Forelimb muscle (tissue), 1 donor: ENCODE measurements around the gene ZNF333. TPM values are rescaled to one million over a fixed set of nuclear protein-coding genes. Genes with fewer than 3 reads are reported as not detected.
"Not testable (repeated sequence)": the region's sequence is repeated elsewhere in the genome, so short reads cannot be mapped to it uniquely, and the experiment has no call there.

ENCODE experiments used
- DNase-seq: peaks from one replicate; pipeline ENCODE4 v3.0.0-alpha.2; 2013; ENCODE audit warnings: low read depth
- polyA plus RNA-seq: library from polyadenylated mRNA; unstranded; fragments of 120-200 nt; gene quantifications from one replicate; pipeline ENCODE4 v1.2.1, GENCODE V29; 2013; ENCODE audit not compliant: insufficient read length

The ZNF333 gene
- polyA plus RNA-seq, 1 donor: 22.0 TPM

DNA sequence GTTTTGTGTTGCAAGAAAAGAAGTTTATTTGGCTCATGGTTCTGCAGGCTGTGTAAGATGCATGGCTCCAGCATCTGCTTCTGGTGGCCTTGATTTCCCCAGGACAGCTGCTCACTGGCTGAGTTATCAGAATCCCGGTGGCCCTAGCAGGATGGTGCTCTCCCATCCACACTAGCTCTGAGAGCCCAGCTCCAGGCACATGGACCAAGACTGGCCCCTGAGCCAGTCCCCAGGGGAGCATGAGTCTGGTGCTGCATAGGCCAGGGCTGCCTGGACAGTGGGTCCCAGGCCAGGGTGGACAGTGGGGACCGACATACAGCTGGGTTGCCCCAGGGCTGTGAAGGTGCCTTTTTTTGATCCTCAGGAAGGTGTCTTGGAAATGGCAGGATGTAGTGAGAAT is 78.2 kb downstream of the ZNF333 start:
- DNase-seq: no peak

DNA sequence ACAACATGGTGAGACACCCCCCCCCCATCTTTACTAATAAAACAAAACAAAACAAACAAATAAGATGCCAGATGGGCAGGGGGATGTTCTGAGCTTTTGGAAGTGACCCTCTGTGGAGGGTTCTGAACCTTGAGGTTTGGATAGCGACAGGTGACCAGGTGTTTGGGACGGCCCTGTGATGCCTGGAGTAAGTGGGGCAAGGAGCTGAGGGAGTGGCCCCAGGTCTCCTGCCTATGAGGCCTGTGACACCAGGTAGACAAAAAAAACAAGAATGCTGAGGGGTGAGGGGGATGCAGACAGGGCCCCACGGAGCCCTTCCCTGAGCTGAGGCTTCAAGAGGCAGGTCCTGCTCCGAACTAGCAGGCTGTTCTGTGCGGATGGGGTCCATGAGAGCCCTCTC is 79.4 kb downstream of the ZNF333 start:
- DNase-seq: no peak

DNA sequence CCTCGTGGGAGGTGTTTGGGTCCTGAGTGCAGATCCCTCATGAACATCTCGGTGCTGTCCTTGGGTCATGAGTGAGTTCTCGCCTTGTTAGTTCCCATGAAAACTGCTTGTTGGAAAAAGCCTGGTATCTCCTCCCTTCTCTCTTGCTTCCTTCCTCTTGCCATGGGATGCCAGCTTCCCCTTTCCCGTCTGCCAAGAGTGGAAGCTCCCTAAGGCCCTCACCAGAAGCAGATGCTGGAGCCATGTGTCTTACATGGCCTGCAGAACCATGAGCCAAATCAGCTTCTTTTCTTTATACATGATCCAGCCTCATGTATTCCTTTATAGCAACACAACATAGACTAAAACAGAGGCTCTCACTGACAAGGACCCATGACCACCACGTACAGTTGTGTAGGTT is 80.3 kb downstream of the ZNF333 start:
- DNase-seq: no peak

DNA sequence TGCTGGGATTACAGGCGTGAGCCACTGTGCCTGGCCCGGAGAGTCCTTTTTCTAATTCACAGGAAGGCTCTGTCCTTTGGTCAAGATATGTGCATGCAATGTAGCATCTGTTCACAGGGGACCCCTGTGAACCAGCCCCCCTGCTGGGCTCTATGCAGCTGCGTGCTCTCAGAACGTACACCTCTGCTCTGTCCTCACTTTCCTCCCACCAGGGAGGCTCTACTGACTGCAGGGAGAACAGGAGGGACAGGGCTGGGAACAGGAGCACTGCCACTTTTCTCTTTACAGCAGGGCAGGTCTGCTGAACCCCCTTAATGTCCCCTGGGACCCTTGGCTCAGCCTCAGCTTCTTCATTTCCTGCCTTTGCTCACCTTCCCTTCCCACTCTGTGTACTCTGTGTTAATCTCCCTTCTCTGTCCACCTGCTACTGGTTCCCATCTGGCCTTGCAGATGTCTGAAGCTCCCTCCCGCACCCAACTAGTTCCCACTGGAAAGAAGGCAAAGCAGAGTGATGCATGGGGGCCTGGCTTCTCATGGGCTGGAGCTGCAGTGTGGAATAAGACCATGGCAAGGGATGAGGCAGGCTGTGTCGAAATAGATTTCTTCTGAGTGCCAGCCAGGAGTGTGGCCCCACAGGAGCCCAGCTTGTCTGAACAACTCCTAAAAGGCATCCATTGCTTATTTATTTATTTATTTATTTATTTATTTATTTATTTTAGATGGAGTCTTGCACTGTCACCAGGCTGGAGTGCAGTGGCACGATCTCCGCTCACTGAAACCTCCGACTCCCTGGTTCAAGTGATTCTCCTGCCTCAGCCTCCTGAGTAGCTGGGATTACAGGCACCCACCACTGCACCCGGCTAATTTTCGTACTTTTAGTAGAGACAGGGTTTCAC is 81.3 kb downstream of the ZNF333 start:
- no peak for DNase-seq

DNA sequence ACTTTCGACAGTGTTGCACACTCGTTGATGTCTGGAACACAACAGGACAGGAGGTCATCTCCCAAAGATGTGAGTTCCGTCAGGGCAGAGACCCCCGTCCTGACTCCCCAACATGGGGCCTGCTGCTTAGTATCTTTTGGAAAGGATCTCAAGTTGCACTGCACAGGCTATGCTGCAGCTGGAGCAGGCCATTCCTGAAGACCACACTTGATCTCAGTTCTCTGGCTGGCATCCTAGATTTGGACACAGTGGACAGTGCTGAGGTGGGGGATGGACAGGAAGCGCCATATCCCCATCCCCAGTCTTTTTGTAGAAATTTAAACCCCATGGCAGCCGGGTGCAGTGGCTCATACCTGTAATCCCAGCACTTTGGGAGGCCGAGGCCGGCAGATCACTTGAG is 82.6 kb downstream of the ZNF333 start:
- DNase-seq: no peak

DNA sequence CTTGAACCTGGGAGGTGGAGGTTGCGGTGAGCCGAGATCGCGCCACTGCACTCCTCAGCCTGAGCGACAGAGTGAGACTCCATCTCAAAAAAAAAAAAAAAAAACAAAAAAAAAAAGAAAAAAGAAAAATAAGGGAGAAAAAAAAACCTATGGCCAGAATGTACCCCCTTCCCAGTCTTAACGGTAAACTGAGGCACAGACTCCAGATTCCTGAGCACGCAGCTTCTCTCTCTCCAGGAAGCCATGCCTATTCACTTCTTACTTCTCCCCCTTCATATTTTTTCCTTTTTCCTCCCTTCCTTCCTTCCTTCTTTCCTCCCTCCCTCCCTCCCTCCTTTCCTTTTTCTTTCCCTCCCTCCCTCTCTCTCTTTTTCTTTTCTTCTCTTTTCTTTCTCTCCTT is 83.1 kb downstream of the ZNF333 start:
- no peak for DNase-seq

DNA sequence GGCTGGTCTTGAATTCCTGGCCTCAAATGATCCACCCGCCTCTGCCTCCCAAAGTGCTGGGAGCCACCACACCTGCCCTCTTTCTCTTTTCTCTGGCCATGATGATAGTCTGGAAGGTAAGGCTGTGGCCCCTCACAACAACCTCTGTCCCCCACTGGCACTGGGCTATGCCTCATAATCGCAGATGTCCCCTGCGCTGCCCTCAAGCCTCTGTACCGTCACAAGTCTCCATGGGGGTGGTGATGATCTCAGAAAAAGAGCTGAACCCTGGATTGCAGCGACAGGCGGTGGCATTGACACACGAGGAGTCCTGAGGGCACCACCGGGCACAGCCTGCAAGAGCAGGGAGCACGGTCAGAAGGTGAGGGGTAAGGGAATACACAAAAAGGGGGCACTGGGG is 83.9 kb downstream of the ZNF333 start:
- not testable (repeated sequence) for DNase-seq

DNA sequence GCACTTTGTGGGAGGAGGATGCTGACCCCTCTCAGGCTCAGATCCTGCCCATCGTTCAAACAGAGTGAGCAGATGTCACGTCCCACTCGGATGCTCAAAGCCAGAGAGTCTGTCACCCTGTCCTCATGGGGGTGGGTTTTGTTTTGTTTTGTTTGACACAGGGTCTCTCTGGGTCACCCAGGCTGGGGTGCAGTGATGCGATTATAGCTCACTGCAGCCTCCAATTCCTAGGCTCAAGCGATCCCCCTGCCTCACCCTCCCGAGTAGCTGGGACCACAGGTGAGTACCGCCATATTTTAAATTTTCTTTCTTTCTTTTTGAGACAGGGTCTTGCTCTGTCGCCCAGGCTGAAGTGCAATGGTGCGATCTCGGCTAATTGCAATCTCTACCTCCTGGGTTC is 84.5 kb downstream of the ZNF333 start:
- no peak for DNase-seq

DNA sequence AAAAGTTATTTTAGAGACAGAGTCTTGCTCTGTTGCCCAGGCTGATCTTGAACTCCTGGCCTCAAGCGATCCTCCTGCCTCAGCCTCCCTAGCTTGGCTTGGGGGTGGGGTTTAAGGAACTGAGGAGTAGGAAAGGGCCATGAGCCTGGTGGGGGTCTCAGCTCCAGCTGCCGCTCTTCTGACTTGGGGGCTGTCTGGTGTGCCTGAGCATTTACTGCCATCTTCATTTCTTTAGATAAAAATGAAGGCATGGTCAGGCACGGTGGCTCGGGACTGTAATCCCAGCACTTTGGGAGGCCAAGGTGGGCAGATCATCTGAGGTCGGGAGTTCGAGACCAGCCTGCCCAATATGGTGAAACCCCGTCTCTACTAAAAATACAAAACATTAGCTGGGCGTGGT is 85.5 kb downstream of the ZNF333 start:
- DNase-seq: not testable (repeated sequence)

DNA sequence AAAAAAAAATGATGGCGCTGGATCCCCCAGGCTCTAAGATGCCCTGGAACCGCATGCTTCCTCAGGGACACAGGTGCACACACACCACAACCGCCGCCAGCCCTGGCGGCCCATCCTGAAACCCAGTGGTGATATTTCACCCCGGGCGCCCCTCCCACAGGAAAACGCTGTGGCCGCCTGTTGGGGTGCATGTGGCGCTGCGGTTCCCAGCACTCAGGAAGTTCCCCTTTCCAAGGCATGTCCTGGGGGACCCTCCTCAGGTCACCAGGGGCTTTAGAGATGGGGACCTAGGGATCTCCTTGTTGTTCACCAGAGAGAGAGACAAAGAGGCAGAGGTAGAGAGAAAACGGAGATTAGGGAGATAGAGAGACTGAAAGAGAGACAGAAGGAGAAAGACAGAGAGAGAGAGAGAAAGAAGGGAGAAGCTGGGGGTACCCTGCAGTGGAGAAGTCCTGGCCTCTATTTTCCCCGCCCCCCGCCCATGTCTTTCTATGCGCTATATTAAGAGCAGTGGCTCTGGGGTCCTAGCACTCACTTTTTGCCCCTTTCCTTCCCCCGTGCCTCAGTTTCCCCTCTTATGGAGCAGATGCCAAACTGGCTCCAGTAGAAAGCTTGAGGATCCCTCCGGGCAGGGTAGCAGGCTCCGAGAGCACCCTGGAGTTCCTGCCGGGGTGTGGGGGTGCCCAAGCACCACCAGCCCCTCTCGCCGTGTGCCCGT is 86.2 kb downstream of the ZNF333 start:
- no peak for DNase-seq

DNA sequence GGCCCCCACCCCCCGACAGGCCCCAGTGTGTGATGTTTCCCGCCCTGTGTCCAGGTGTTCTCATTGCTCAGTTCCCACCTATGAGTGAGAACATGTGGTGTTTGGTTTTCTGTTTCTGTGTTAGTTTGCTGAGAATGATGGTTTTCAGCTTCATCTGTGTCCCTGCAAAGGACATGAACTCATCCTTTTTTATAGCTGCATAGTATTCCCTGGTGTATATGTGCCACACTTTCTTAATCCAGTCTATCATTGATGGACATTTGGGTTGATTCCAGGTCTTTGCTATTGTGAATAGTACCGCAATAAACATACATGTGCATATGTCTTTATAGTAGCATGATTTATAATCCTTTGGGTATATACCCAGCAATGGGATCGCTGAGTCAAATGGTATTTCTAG is 87.8 kb downstream of the ZNF333 start:
- DNase-seq: not testable (repeated sequence)

DNA sequence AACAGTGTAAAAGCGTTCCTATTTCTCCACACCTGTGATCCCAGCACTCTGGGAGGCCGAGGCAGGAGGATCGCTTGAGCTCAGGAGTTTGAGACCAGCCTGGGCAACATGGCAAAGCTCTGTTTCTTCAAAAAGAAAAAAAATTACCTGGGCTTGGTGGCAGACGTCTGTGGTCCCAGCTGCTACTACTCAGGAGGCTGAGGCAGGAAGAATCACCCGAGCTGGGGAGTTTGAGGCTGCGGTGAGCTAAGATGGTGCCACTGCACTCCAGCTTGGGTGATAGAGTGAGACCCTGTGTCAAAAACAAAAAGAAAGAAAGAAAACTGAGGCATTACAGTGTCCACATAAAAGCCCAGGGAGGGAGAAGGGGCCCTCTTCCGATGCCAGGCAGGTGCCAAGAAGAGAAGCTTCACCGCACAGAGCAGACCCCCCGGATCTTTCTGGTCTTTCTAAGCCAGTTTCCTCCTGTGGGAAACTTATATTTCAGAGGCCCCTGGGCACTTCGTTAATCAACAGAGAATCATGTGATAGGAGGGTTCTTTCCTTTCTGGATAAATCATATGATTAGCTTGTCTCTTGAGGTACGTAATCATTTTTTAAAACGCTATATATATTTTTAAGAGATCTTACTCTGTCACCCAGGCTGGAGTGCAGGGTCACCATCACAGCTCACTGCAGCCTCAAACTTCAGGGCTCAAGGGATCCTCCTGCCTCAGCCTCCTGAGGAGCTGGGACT is 88.4 kb downstream of the ZNF333 start, which contains the start of gene ADGRE2:
TSS of gene ADGRE2 (minus strand) at position 451 of the 736 bp plus-strand sequence. CDS start 1,804 bp downstream, outside the sequence.
- DNase-seq: not testable (repeated sequence)

DNA sequence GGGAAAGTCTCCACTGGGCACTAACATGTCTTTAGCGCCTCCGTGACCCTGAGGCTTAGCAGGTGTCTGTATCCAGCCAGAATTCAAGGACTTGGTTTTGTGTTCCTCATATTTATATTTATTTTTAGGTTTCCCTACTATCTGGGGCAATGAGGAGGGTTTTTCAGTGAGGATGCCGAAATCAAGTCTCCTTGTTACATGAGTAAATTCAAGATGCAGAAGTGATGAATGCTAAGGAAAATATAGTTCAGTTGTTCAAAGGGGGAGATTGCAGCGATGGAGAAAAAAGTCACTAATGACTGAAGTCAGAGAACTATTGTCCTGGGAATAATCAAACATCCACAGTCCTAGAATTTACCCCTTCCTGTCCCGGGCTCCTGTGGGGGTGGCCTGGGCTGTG is 89.3 kb downstream of the ZNF333 start:
- DNase-seq: no peak

DNA sequence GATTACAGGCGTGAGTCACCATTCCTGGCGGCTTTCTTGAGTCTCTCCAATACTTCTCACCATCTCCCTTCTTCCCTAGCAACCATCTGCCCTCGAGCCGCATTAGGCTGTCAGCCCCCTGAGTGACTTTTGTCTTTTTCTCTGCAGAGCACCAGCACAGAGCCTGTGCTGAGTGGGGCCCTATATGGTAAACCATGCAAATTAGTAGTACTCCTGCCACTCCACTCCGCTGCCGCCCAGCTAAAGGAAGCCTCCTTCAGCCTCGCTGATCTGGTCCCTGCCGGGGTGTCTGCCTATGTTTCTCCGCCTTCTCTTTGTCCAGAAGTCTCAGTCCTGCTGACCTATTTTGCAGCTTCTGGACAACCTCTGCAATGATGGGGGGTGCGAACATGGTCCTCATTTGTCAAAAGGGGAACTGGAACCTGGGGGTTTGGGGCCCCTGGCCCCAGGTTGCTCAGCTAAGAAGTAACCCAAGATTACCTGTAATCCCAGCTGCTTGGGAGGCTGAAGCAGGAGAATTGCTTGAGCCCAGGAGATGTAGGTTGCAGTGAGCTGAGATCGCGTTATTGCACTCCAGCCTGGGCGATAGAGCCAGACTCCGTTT is 90.9 kb downstream of the ZNF333 start:
- not testable (repeated sequence) for DNase-seq

DNA sequence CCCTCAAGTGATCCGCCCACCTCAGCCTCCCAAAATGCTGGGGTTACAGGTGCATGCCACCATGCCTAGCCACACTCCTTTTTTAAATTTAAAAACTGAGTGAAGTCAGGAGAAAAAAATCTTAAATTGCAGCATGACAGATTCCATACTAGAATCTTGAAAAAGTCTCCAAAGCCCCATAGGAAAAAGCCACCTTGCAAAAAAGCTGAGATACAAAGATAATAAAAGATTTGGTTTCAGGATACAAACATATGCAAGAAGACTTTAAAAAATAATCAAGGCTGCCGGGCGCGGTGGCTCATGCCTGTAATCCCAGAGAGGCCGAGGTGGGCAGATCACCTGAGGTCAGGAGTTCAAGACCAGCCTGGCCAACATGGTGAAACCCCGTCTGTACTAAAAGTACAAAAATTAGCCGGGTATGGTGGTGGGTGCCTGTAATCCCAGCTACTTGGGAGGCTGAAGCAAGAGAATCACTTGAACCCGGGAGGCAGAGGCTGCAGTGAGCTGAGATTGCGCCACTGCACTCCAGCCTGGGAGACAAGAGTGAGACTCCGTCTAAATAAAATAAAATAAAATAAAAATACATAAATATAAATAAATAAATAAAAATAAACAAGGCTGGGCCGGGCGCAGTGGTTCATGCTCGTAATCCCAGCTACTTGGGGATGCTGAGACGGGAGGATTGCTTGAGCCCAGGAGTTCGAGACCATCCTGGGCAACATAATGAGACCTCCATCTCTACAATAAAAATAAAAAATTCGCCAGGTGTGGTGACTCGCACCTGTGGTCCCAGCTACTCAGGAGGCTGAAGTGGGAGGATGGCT is 92.1 kb downstream of the ZNF333 start:
- not testable (repeated sequence) for DNase-seq

DNA sequence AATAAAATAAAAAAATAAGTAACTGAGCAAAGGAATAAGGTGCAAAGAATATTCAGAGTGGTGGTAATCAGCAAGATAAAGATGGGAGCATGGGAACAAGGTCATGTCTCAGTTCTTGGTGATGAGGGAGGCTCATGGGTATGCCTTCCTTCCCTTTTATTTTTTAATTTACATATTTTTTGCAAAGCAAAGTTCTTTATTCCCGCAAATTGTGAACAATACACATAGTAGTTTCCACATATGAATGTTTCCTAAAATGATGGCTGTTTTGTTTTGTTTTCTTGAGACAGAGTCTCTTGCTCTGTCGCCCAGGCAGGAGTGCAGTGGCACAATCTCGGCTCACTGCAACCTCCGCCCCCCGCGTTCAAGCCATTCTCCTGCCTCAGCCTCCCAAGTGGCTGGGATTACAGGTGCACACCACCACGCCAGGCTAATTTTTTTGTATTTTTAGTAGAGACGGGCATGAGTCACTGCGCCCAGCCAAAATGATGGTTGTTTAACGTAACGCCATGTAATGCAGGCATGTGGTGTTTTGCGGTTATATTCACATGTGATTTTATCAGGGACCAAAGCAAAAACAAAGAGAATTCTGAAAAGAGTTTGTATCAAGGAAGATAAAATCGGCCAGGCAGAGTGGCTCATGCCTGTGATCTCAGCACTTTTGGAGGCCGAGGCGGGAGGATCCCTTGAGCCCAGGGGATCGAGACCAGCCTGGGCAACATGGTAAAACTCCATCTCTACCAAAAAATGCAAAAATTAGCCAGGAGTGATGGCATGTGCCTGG is 93.0 kb downstream of the ZNF333 start:
- DNase-seq: no peak
